ENCODE results near the gene REST.

DNA sequence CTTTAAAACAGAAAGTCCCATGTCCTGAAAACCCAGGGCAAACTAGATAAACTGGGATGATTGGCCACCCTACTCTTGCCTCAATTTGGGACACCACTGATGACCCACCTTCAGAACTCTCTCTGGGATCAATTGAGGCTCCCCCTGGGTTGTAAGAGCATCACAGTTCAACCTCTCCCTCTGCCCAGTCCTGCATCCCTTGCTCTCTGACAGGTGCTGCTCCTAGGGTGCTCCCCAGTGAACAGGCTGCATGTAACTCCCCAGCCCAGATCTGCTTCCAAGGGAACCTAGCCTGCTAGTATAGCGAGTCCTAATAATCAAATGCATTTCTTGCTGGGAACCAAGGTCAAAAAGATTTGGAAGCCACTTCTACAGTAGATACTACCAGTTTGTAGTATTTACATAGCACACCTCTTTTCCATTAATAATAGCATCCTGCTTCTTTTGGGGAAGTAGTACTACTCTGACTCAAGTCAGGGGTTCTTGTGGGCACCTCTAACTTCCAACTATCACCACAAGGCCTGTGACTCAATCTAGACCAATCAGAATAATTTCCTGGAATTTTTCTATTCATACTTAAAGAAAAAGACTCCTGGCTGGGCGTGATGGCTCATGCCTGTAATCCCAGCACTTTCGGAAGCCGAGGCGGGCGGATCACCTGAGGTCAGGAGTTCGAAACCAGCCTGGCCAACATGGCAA is 44.1 kb upstream of the REST start:
- TF ChIP-seq POLR2AphosphoS5 (IDR thresholded peaks at IDR 0.05; ENCODE audit: low read depth, low read length) (no peak), CTCF (IDR thresholded peaks at IDR 0.05) (no peak)

Data from Panc1 (cell line).